Fibroblast of lung (primary cell): Measurements from ENCODE around the gene GAL. TPM values are rescaled to one million over a fixed set of nuclear protein-coding genes. Genes with fewer than 3 reads are reported as not detected.

Experiments used
- DNase-seq, 2 donors: peaks; one replicate each; pipeline versions ENCODE4 v3.0.0 to v3.0.0-alpha.2; 2010; ENCODE audit warnings: low read depth in 2 of 2
- H2AFZ ChIP-seq: 2 replicates; pipeline ENCODE4 v1.5.1; 2012; ENCODE audit warnings: low read length, control low read depth, inconsistent platforms
- H3K27ac ChIP-seq: 2 replicates; pipeline ENCODE4 v1.5.1; 2011; ENCODE audit warnings: low read length, control low read depth; ENCODE audit not compliant: insufficient read depth
- H3K27me3 ChIP-seq: 2 replicates; pipeline ENCODE4 v1.5.1; 2011; ENCODE audit warnings: mild to moderate bottlenecking, low read length; ENCODE audit not compliant: control insufficient read depth, insufficient read depth
- H3K36me3 ChIP-seq: 2 replicates; pipeline ENCODE4 v1.5.1; 2011; ENCODE audit warnings: low read length; ENCODE audit not compliant: control insufficient read depth, insufficient read depth
- H3K4me1 ChIP-seq: 2 replicates; pipeline ENCODE4 v1.5.1; 2011; ENCODE audit warnings: low read length; ENCODE audit not compliant: control insufficient read depth, insufficient read depth; ENCODE audit errors: extremely low read depth
- H3K4me2 ChIP-seq: 2 replicates; pipeline ENCODE4 v1.5.1; 2011; ENCODE audit warnings: low read length, control low read depth; ENCODE audit not compliant: insufficient read depth; ENCODE audit errors: extremely low read depth
- H3K4me3 ChIP-seq, 4 experiments: fragments of 200-600 bp in 1 of 4; sonication (generic) in 1 of 4; replicated peaks in 1 of 4; 2 replicates each; pipeline ENCODE4 v1.5.1; 2011 to 2016; ENCODE audit warnings: low read length in 4 of 4, low read depth in 3 of 4, mild to moderate bottlenecking in 3 of 4, control low read depth in 2 of 4, inconsistent platforms in 1 of 4, mixed read lengths in 1 of 4; ENCODE audit not compliant: insufficient read depth in 1 of 4; ENCODE audit errors: control extremely low read depth in 1 of 4
- H3K79me2 ChIP-seq: 2 replicates; pipeline ENCODE4 v1.5.1; 2012; ENCODE audit warnings: mild to moderate bottlenecking, low read length, inconsistent platforms; ENCODE audit not compliant: control insufficient read depth, insufficient read depth
- H3K9ac ChIP-seq: 2 replicates; pipeline ENCODE4 v1.5.1; 2011; ENCODE audit warnings: mild to moderate bottlenecking, low read length, control low read depth; ENCODE audit not compliant: insufficient read depth
- H3K9me3 ChIP-seq: 2 replicates; pipeline ENCODE4 v1.5.1; 2012; ENCODE audit warnings: low read depth, low read length; ENCODE audit not compliant: control insufficient read depth, insufficient read depth
- H4K20me1 ChIP-seq: 2 replicates; pipeline ENCODE4 v1.5.1; 2011; ENCODE audit warnings: low read length; ENCODE audit not compliant: control insufficient read depth, insufficient read depth; ENCODE audit errors: extremely low read depth
- EZH2 ChIP-seq: IDR thresholded peaks from 2 replicates; pipeline ENCODE4 v1.5.1; 2012; ENCODE audit warnings: low read length, control low read depth, mild to moderate bottlenecking; ENCODE audit errors: missing control alignments
- polyA plus RNA-seq, 2 donors: library from polyadenylated mRNA; depleted of rRNA in 1 of 2; stranded (reverse) in 1 of 2; unstranded in 1 of 2; fragments of >200 nt; gene quantifications; 2 replicates each; pipeline ENCODE4 v1.2.1, GENCODE V29; 2011 to 2012; ENCODE audit warnings: missing spikeins in 1 of 2
- total RNA-seq: library from RNA; depleted of rRNA; stranded (reverse); fragments of >200 nt; gene quantifications from 2 replicates; pipeline ENCODE4 v1.2.1, GENCODE V29; 2014
- TF ChIP-seq, protein P1 (sequence below), 2 donors: IDR thresholded peaks in 1 of 2; conservative IDR thresholded peaks in 1 of 2; 1 replicate in 1 of 2; 2 replicates in 1 of 2; pipeline ENCODE4 v1.5.1; 2011 to 2012; ENCODE audit warnings: low read length in 2 of 2, control low read depth in 1 of 2, inconsistent platforms in 1 of 2, low read depth in 1 of 2, mild to moderate bottlenecking in 1 of 2

GAL gene
- total and polyA plus RNA-seq, 2 donors (not counting 1 experiment from before 2014, with no cell fraction given), result 1.6 to 5.4 TPM

DNA sequence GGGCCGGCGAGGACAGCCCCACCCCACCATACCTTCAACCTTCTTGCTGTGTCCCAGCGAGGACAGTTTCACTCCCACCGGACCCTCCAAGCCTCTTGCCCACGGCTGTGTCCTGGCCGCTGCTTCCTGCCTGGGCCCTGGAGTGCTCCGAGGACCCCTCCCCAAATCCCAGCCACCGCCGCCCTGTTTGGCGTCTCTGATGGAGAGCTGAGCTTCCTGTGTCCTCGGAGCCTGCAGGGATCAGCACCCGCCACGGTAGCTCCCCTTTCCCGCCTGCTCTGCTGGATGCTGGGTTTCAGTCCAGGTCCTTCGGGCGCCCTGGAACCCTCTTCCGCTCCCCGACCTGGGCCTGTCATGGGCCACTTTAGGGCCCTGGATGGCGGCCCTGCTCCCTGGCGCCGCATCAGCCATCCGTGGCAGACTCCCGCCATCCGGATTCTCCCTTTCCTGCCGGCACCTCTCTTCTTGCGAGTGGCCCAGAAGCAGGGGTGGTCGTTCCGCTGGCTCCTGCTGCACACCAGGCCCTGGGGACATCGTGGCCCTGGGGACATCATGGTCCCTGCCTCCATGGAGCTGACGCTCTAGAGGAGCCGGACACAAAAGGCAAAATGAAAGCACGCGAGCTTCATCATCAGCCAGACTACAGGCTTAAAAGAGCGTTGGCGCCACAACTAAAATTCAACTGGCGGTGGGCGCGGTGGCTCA is 34.3 kb upstream of the GAL start:
- Histone ChIP-seq H3K79me2 (no peaks in the 10 kb centered on the region), H3K27ac (no peak overlapping the region), H3K27me3 (peaks cover 10% of the 10 kb centered on the region), H3K4me2 (no peak overlapping the region), H3K9ac (no peak overlapping the region), H3K4me1 (no peaks in the 10 kb centered on the region), H2AFZ (no peak overlapping the region), H3K36me3 (no peaks in the 10 kb centered on the region), H4K20me1 (no peaks in the 10 kb centered on the region), H3K9me3 (no peaks in the 10 kb centered on the region), H3K4me3 (no peak overlapping the region)
- DNase-seq, result no peak
- TF ChIP-seq, protein P1, sequence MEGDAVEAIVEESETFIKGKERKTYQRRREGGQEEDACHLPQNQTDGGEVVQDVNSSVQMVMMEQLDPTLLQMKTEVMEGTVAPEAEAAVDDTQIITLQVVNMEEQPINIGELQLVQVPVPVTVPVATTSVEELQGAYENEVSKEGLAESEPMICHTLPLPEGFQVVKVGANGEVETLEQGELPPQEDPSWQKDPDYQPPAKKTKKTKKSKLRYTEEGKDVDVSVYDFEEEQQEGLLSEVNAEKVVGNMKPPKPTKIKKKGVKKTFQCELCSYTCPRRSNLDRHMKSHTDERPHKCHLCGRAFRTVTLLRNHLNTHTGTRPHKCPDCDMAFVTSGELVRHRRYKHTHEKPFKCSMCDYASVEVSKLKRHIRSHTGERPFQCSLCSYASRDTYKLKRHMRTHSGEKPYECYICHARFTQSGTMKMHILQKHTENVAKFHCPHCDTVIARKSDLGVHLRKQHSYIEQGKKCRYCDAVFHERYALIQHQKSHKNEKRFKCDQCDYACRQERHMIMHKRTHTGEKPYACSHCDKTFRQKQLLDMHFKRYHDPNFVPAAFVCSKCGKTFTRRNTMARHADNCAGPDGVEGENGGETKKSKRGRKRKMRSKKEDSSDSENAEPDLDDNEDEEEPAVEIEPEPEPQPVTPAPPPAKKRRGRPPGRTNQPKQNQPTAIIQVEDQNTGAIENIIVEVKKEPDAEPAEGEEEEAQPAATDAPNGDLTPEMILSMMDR (conservative IDR thresholded peaks at IDR 0.05 in 1 of 2, IDR thresholded peaks at IDR 0.05 in 1 of 2; ENCODE audit: low read depth in 1 of 2, low read length in 2 of 2), result no peak
- TF ChIP-seq EZH2, result no peak

DNA sequence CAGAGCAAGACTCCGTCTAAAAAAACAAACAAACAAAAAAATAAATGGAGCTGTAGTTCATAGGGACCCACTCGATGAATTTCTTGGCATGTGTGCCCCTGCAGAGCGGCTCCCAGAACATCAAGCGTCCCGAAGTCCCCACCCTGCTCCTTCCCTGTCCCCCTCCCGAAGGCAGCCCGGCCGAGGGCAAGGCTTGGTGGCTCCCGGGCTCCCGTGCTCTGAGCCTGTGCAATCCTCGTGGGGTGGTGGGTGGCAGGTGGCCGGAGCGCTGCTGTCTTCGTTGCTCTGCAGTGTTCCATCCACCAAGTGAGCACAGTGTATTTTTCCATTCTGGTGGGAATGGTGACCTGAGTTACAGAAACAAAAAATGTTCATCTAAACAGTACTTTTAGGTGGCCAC is 33.5 kb upstream of the GAL start:
- Histone ChIP-seq H4K20me1 (no peaks in the 10 kb centered on the region), H3K4me2 (no peak overlapping the region), H3K4me1 (no peaks in the 10 kb centered on the region), H3K79me2 (no peaks in the 10 kb centered on the region), H3K4me3 (no peak overlapping the region), H3K27ac (no peak overlapping the region), H3K36me3 (no peaks in the 10 kb centered on the region), H3K9ac (no peak overlapping the region), H2AFZ (no peak overlapping the region), H3K27me3 (peaks cover 14% of the 10 kb centered on the region), H3K9me3 (no peaks in the 10 kb centered on the region)
- DNase-seq, result no peak
- no peak for TF ChIP-seq EZH2

DNA sequence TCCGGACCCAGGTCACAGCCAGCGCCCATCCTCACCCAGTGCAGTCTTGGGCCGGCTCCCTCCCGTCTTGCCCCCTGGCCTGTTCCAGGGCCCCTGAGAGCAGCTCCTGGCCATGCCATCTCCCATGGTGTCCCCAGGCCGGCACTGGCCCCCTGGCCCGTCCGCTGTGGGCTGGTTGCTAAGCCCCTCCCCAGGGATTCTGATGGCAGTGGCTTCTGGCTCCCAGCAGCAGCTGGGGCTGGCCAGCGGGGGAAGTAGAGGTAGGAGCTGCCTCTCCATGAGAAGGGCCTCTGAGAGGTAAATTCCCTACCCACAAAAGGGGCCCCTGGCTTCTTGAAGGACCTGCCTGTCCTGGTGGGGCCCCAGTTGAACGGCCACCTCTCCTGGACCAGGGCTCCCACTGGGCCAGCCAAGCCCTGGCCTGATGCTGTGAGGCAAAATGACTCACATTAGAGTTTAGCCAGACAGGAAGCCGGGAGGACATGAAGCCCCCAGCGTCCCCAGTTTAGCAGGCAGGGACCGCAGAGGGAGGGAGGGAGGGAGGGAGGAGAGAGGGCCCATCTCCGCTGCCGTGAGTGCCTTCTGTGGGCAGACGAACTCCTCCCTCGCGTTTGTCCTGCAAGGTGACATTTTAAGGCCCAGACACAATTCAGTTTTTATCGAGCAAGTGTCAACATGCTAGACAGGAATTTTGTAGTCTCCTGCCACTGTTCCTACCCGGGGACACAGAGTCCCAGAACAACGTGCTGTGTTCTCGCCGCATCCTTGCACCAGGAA is 32.9 kb upstream of the GAL start:
- peaks cover 14% of the 10 kb centered on the region for H3K27me3 ChIP-seq
- H3K4me3 ChIP-seq, result no peak overlapping the region
- no peak overlapping the region for H3K4me2 ChIP-seq
- DNase-seq, result peak in 1 of 2 donors; percentile 36
- H3K27ac ChIP-seq, result no peak overlapping the region
- H3K9ac ChIP-seq, result no peak overlapping the region
- TF ChIP-seq, protein P1 (conservative IDR thresholded peaks at IDR 0.05 in 1 of 2, IDR thresholded peaks at IDR 0.05 in 1 of 2; ENCODE audit: low read depth in 1 of 2, low read length in 2 of 2), result no peak
- no peak for TF ChIP-seq EZH2
- H3K36me3 ChIP-seq, result no peaks in the 10 kb centered on the region
- H4K20me1 ChIP-seq, result no peaks in the 10 kb centered on the region
- H2AFZ ChIP-seq, result no peak overlapping the region
- no peaks in the 10 kb centered on the region for H3K4me1 ChIP-seq
- no peaks in the 10 kb centered on the region for H3K79me2 ChIP-seq
- H3K9me3 ChIP-seq, result no peaks in the 10 kb centered on the region
